RWPE1 (cell line): ENCODE measurements around the gene MELK.

ENCODE experiments used
- CTCF ChIA-PET: fragments of 350-600 bp; sonication (Branson Sonifier 250); formaldehyde crosslinking; extraction: SDS; loops from one replicate; lab custom pipeline; 2021; lab: Yijun Ruan, JAX
- POLR2A ChIA-PET: fragments of 400-600 bp; formaldehyde crosslinking; extraction: SDS; loops from one replicate; lab custom pipeline; 2020; ENCODE audit warnings: antibody characterized with exemption; ENCODE audit not compliant: low non-redundant PET; lab: Yijun Ruan, JAX
- DNase-seq: peaks from one replicate; pipeline ENCODE4 v3.0.0; 2012; ENCODE audit warnings: low spot score
- H3K27ac ChIP-seq: fragments of 450-650 bp; 2 replicates; pipeline ENCODE4 v1.5.1; 2017
- TF ChIP-seq, protein P1 (sequence below): fragments of 450-650 bp; conservative IDR thresholded peaks from 2 replicates; pipeline ENCODE4 v1.5.1; 2017; ENCODE audit warnings: low read depth, mild to moderate bottlenecking

The MELK gene

DNA sequence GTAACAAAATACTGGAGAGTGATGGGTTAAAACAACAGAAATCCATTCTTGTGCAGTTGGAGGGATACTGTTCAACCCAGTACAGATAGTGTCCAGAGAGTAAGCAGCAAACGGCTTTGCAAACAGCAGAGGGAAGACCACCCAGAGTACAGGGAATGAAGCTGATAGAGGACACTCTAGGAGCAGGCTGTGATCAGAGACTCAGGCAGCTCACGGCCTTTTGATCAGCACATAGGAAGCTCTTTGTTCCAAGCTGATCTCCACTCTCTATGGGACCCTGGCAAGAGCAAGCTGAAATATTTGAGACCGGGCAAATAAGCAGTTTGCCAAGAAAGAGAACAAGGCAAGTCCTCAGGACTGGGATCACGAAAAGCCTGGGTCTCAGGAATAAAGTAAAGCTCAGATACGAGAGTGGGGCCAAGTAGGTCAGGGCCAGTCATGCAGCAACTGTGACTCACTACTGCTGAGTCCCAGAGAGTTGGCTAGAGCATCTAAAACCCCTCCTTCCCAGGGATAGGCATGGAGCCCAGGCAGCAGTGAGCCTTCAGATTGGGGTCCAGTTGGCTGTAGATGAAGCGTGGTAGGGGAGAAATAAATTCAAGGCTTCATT lies 52.4 kb downstream of the MELK start:
- POLR2A ChIA-PET: interaction anchor here (0.6 kb wide), 1 partner anchor 9 kb away, joined by 4 read pairs; no protein-coding TSS in a partner anchor
- CTCF ChIA-PET: interaction anchor here (0.6 kb wide), 1 partner anchor 9 kb away, joined by 7 read pairs; no protein-coding TSS in a partner anchor
- H3K27ac ChIP-seq: peak overlapping the region; percentile 42
- TF ChIP-seq, protein P1, sequence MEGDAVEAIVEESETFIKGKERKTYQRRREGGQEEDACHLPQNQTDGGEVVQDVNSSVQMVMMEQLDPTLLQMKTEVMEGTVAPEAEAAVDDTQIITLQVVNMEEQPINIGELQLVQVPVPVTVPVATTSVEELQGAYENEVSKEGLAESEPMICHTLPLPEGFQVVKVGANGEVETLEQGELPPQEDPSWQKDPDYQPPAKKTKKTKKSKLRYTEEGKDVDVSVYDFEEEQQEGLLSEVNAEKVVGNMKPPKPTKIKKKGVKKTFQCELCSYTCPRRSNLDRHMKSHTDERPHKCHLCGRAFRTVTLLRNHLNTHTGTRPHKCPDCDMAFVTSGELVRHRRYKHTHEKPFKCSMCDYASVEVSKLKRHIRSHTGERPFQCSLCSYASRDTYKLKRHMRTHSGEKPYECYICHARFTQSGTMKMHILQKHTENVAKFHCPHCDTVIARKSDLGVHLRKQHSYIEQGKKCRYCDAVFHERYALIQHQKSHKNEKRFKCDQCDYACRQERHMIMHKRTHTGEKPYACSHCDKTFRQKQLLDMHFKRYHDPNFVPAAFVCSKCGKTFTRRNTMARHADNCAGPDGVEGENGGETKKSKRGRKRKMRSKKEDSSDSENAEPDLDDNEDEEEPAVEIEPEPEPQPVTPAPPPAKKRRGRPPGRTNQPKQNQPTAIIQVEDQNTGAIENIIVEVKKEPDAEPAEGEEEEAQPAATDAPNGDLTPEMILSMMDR: no peak
- peak; percentile 69 for DNase-seq

DNA sequence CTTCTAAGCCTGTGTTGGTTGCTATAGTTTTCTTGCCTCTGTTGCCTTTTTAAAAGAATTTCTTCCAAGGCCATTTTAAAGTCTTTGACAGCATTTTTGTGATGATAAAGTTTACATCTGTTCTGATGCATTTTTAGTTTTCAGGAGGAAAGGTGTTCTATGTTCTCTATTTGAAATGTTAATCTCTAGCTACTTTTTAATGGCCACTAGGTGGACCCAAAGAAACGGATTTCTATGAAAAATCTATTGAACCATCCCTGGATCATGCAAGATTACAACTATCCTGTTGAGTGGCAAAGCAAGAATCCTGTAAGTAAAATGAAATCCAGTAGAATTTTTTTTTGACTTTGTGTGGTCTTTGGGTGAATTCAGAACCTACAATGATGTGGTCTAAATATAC lies 60.2 kb downstream of the MELK start:
- POLR2A ChIA-PET: no interaction called here
- H3K27ac ChIP-seq: no peak overlapping the region
- peak; percentile 31 for DNase-seq
- CTCF ChIA-PET: interaction anchor here (0.5 to 2.0 kb wide), 13 partner anchors 10 to 943 kb away, joined by 3 to 11 read pairs (median 3); no protein-coding TSS in a partner anchor
- TF ChIP-seq, protein P1: peak; percentile 86

DNA sequence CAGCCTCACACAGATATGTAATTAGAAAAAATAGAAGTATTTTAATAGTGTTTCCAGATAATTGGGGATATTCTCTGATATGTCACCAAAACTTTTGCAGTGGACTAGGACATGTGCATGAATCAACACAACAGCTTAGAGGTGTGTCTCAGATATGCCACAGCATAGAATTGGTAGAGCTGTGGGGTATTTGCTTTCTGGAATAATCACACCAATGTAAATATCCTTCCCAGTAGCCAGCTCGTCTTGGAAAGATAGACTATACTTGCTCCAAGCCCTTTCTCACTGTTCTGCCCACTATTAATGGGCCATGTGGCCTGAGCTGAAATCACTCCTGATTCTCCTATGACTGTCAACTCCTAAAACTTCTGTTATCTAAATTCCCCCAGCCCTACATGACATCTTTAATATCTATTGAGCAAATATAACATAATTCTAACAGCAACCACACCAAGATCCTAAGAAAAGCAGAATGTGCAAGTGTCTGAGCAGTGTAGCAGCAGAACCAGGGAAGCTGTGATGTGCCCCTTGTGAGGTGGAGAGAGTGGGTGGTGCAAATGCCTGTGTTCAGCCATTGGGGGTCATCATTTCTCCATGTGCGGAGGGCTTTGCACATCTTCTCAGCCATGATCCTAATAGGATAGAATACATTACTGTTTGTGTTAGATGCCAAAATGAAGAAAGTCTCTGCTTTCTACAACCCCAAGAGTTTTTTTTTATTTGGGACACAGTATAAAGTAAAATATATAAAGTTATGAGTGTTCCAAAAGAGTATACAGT lies 65.0 kb downstream of the MELK start:
- DNase-seq: no peak
- POLR2A ChIA-PET: no interaction called here
- CTCF ChIA-PET: interaction anchor here (0.5 kb wide), 1 partner anchor 578 kb away, joined by 4 read pairs; no protein-coding TSS in a partner anchor
- TF ChIP-seq, protein P1: no peak
- no peak overlapping the region for H3K27ac ChIP-seq

DNA sequence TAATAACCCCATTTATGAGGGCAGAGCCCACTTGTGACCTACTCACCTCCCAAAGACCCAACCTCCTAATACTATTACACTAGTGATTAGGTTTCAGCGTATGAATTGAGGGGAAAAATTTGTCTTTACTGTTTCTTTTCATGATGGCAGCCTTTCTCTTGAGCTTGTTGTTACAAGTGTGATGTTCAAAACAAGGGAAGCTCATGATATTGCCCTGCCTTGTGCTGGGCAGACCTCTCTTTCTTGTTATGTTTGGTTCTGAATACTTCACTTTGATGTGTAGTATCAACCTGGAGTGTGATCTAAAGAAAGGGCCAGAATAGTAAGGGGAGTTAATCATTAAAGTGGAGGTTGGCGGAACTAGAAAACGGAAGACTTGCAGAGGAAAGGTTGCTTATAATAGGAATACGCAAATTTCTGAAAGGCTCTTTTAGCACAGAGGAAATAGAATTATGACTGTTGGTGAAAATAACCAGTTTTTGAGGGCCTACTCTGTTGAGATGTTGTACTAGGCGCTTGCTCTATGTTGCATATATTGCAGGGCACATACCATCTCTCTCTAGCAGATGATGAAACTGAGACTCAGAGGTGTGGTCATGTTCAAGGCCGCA lies 68.2 kb downstream of the MELK start:
- no peak overlapping the region for H3K27ac ChIP-seq
- TF ChIP-seq, protein P1: no peak
- ChIA-PET POLR2A (no interaction called here), CTCF (interaction anchor here (0.7 kb wide), 1 partner anchor 26 kb away, joined by 5 read pairs; no protein-coding TSS in a partner anchor)
- no peak for DNase-seq

DNA sequence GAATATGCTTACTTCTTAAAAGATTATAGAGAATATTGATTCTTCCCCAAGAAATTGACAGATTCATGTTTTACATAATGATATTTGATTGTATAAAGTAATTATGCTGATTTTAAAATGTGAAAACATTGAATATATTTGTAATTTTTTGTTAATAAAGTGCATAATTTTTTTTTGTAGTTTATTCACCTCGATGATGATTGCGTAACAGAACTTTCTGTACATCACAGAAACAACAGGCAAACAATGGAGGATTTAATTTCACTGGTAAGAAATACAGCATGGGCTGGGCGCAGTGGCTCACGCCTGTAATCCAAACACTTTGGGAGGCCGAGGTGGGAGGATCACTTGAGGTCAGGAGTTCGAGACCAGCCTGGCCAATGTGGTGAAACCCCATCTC lies 70.1 kb downstream of the MELK start:
- TF ChIP-seq, protein P1: no peak
- ChIA-PET CTCF (no interaction called here), POLR2A (no interaction called here)
- no peak for DNase-seq
- no peak overlapping the region for H3K27ac ChIP-seq

DNA sequence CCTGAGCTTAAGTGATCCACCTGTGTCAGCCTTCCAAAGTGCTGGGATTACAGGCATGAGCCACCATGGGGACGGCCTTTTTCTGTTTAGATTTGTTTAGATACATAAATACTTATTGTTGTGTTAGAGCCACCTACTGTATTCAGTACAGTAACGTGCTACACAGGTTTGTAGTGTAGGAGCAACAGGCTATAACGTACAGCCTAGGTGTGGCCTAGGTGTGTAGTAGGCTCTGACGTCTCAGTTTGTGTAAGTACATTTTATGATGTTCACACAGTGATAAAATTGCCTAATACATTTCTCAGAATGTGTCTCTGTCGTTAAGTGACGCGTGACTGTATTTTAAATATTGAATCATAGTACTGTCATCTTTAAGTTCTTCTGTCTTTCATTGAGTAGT lies 84.1 kb downstream of the MELK start:
- TF ChIP-seq, protein P1: no peak
- ChIA-PET POLR2A (no interaction called here), CTCF (no interaction called here)
- no peak for DNase-seq
- no peak overlapping the region for H3K27ac ChIP-seq
